Uterus (tissue), 2 donors: ENCODE data around the gene CFAP126.

ENCODE experiments used
- POLR2A ChIP-seq, 2 donors: fragments of 450-650 bp; IDR thresholded peaks; one replicate each; pipeline ENCODE4 v1.6.1; 2016; ENCODE audit warnings: antibody characterized with exemption in 2 of 2, mild to moderate bottlenecking in 1 of 2, moderate library complexity in 1 of 2
- TF ChIP-seq, protein P1 (sequence below), 4 experiments: fragments of 200-600 bp in 2 of 4; fragments of 450-650 bp in 2 of 4; sonication (generic) in 2 of 4; IDR thresholded peaks; one replicate each; pipeline ENCODE4 v1.5.1; 2016 to 2019; ENCODE audit warnings: antibody characterized with exemption in 4 of 4, mild to moderate bottlenecking in 2 of 4, moderate library complexity in 1 of 4

DNA sequence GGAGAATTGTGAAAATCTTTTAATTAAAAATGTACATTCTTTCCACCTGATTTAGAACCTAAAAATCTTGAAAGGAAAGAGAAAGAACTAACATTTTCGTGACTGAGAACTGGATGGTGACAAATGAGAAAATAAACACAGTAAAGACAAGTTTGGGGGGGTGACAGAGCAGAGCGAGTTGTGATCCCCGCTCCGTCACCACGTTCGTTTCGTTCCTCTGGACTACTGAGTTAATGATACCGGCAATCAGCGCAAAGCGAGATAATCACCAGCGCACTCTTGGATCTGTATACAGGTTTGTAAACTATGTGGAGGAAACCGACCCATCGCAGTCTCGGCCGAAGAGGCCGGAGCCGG is 31.2 kb upstream of the CFAP126 start:
- no peak for TF ChIP-seq POLR2A (IDR thresholded peaks at IDR 0.05)
- TF ChIP-seq, protein P1, sequence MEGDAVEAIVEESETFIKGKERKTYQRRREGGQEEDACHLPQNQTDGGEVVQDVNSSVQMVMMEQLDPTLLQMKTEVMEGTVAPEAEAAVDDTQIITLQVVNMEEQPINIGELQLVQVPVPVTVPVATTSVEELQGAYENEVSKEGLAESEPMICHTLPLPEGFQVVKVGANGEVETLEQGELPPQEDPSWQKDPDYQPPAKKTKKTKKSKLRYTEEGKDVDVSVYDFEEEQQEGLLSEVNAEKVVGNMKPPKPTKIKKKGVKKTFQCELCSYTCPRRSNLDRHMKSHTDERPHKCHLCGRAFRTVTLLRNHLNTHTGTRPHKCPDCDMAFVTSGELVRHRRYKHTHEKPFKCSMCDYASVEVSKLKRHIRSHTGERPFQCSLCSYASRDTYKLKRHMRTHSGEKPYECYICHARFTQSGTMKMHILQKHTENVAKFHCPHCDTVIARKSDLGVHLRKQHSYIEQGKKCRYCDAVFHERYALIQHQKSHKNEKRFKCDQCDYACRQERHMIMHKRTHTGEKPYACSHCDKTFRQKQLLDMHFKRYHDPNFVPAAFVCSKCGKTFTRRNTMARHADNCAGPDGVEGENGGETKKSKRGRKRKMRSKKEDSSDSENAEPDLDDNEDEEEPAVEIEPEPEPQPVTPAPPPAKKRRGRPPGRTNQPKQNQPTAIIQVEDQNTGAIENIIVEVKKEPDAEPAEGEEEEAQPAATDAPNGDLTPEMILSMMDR (IDR thresholded peaks at IDR 0.05): no peak
